ENCODE results near the gene HTRA2.

Gene HTRA2

GRCh38 chr2:74512744-74513604 lies 16.8 kb upstream of the HTRA2 start:
- Histone ChIP-seq H3K4me3 (ENCODE audit: low read depth, low read length) (peak overlapping the region; percentile 57), H3K9ac (ENCODE audit: low read length) (no peak overlapping the region), H3K36me3 (ENCODE audit: control insufficient read depth, insufficient read depth, low read length) (no peaks in the 10 kb centered on the region)

GRCh38 chr2:74513605-74514367 lies 15.9 kb upstream of the HTRA2 start:
- H3K4me1 ChIP-seq (ENCODE audit: control insufficient read depth, insufficient read depth, low read length) = peaks cover 20% of the 10 kb centered on the region
- no peak overlapping the region for H3K9ac ChIP-seq (ENCODE audit: low read length)
- H3K36me3 ChIP-seq (ENCODE audit: control insufficient read depth, insufficient read depth, low read length) = no peaks in the 10 kb centered on the region
- peaks cover 3% of the 10 kb centered on the region; the same call in 1 of the 2 replicates for H3K9me3 ChIP-seq (ENCODE audit: control insufficient read depth, insufficient read depth, low read depth, low read length)
- peaks cover 99% of the 10 kb centered on the region for H3K27me3 ChIP-seq (ENCODE audit: control insufficient read depth, insufficient read depth, low read length)
- peak overlapping the region; percentile 57 for H3K4me3 ChIP-seq (ENCODE audit: low read depth, low read length)
- H3K27ac ChIP-seq (ENCODE audit: low read depth, low read length) = no peak overlapping the region

More at GRCh38 chr2:74512744-74513604, 16.8 kb upstream of the HTRA2 start:
- Histone ChIP-seq H3K27me3 (ENCODE audit: control insufficient read depth, insufficient read depth, low read length) (peaks cover 95% of the 10 kb centered on the region), H3K4me1 (ENCODE audit: control insufficient read depth, insufficient read depth, low read length) (peaks cover 25% of the 10 kb centered on the region), H3K27ac (ENCODE audit: low read depth, low read length) (no peak overlapping the region), H3K9me3 (ENCODE audit: control insufficient read depth, insufficient read depth, low read depth, low read length) (peaks cover 3% of the 10 kb centered on the region; the same call in 1 of the 2 replicates)

GRCh38 chr2:74514368-74515270 lies 15.1 kb upstream of the HTRA2 start, which contains the start of gene TLX2:
Gene TLX2, plus strand, starts transcription at chr2:74514450. Its CDS starts 357 bp downstream, at chr2:74514807.
- Histone ChIP-seq H3K27ac (ENCODE audit: low read depth, low read length) (no peak within 1 kb of the TSS), H3K4me3 (ENCODE audit: low read depth, low read length) (peak within 1 kb of the TSS; percentile 57), H3K4me1 (ENCODE audit: control insufficient read depth, insufficient read depth, low read length) (peaks cover 20% of the 10 kb centered on the region), H3K9me3 (ENCODE audit: control insufficient read depth, insufficient read depth, low read depth, low read length) (peaks cover 3% of the 10 kb centered on the region; the same call in 1 of the 2 replicates), H3K27me3 (ENCODE audit: control insufficient read depth, insufficient read depth, low read length) (peaks cover 100% of the 10 kb centered on the region), H3K9ac (ENCODE audit: low read length) (no peak within 1 kb of the TSS), H3K36me3 (ENCODE audit: control insufficient read depth, insufficient read depth, low read length) (no peaks in the 10 kb centered on the region)

GRCh38 chr2:74515271-74515980 lies 14.3 kb upstream of the HTRA2 start:
- Histone ChIP-seq H3K36me3 (ENCODE audit: control insufficient read depth, insufficient read depth, low read length) (no peaks in the 10 kb centered on the region), H3K4me3 (ENCODE audit: low read depth, low read length) (peak overlapping the region; percentile 57), H3K27me3 (ENCODE audit: control insufficient read depth, insufficient read depth, low read length) (peaks cover 100% of the 10 kb centered on the region)

GRCh38 chr2:74515981-74516633 lies 13.6 kb upstream of the HTRA2 start:
- Histone ChIP-seq H3K36me3 (ENCODE audit: control insufficient read depth, insufficient read depth, low read length) (no peaks in the 10 kb centered on the region), H3K9ac (ENCODE audit: low read length) (no peak overlapping the region), H3K27ac (ENCODE audit: low read depth, low read length) (no peak overlapping the region), H3K4me1 (ENCODE audit: control insufficient read depth, insufficient read depth, low read length) (peaks cover 20% of the 10 kb centered on the region), H3K9me3 (ENCODE audit: control insufficient read depth, insufficient read depth, low read depth, low read length) (peaks cover 3% of the 10 kb centered on the region; the same call in 1 of the 2 replicates), H3K4me3 (ENCODE audit: low read depth, low read length) (peak overlapping the region; percentile 57), H3K27me3 (ENCODE audit: control insufficient read depth, insufficient read depth, low read length) (peaks cover 98% of the 10 kb centered on the region)

More at GRCh38 chr2:74515271-74515980, 14.3 kb upstream of the HTRA2 start:
- no peak overlapping the region for H3K27ac ChIP-seq (ENCODE audit: low read depth, low read length)
- peaks cover 20% of the 10 kb centered on the region for H3K4me1 ChIP-seq (ENCODE audit: control insufficient read depth, insufficient read depth, low read length)
- H3K9ac ChIP-seq (ENCODE audit: low read length) = no peak overlapping the region
- peaks cover 3% of the 10 kb centered on the region; the same call in 1 of the 2 replicates for H3K9me3 ChIP-seq (ENCODE audit: control insufficient read depth, insufficient read depth, low read depth, low read length)

GRCh38 chr2:74516650-74517049 lies 13.1 kb upstream of the HTRA2 start:
- no peaks in the 10 kb centered on the region for H3K36me3 ChIP-seq (ENCODE audit: control insufficient read depth, insufficient read depth, low read length)
- H3K27me3 ChIP-seq (ENCODE audit: control insufficient read depth, insufficient read depth, low read length) = peaks cover 98% of the 10 kb centered on the region

GRCh38 chr2:74522516-74522915 lies 7.2 kb upstream of the HTRA2 start:
- Histone ChIP-seq H3K4me3 (ENCODE audit: low read depth, low read length) (no peak overlapping the region), H3K27ac (ENCODE audit: low read depth, low read length) (no peak overlapping the region), H3K9ac (ENCODE audit: low read length) (no peak overlapping the region), H3K36me3 (ENCODE audit: control insufficient read depth, insufficient read depth, low read length) (peaks cover 18% of the 10 kb centered on the region), H3K27me3 (ENCODE audit: control insufficient read depth, insufficient read depth, low read length) (peaks cover 56% of the 10 kb centered on the region), H3K9me3 (ENCODE audit: control insufficient read depth, insufficient read depth, low read depth, low read length) (no peaks in the 10 kb centered on the region), H3K4me1 (ENCODE audit: control insufficient read depth, insufficient read depth, low read length) (peaks cover 3% of the 10 kb centered on the region; the same call in 1 of the 2 replicates)

More at GRCh38 chr2:74516650-74517049, 13.1 kb upstream of the HTRA2 start:
- peaks cover 3% of the 10 kb centered on the region; the same call in 1 of the 2 replicates for H3K9me3 ChIP-seq (ENCODE audit: control insufficient read depth, insufficient read depth, low read depth, low read length)
- H3K27ac ChIP-seq (ENCODE audit: low read depth, low read length) = no peak overlapping the region
- H3K4me1 ChIP-seq (ENCODE audit: control insufficient read depth, insufficient read depth, low read length) = peaks cover 20% of the 10 kb centered on the region
- H3K9ac ChIP-seq (ENCODE audit: low read length) = no peak overlapping the region
- H3K4me3 ChIP-seq (ENCODE audit: low read depth, low read length) = no peak overlapping the region; the same call in 1 of the 2 replicates

GRCh38 chr2:74524005-74524404 lies 5.7 kb upstream of the HTRA2 start:
- no peak overlapping the region for H3K4me3 ChIP-seq (ENCODE audit: low read depth, low read length)
- H3K36me3 ChIP-seq (ENCODE audit: control insufficient read depth, insufficient read depth, low read length) = peaks cover 27% of the 10 kb centered on the region
- H3K27me3 ChIP-seq (ENCODE audit: control insufficient read depth, insufficient read depth, low read length) = peaks cover 42% of the 10 kb centered on the region
- no peak overlapping the region for H3K9ac ChIP-seq (ENCODE audit: low read length)
- H3K9me3 ChIP-seq (ENCODE audit: control insufficient read depth, insufficient read depth, low read depth, low read length) = no peaks in the 10 kb centered on the region
- no peak overlapping the region for H3K27ac ChIP-seq (ENCODE audit: low read depth, low read length)
- H3K4me1 ChIP-seq (ENCODE audit: control insufficient read depth, insufficient read depth, low read length) = peaks cover 7% of the 10 kb centered on the region

- Histone ChIP-seq H3K9ac (ENCODE audit: low read length) (no peak overlapping the region), H3K4me3 (ENCODE audit: low read depth, low read length) (no peak overlapping the region), H3K9me3 (ENCODE audit: control insufficient read depth, insufficient read depth, low read depth, low read length) (no peaks in the 10 kb centered on the region), H3K27ac (ENCODE audit: low read depth, low read length) (no peak overlapping the region), H3K27me3 (ENCODE audit: control insufficient read depth, insufficient read depth, low read length) (peaks cover 30% of the 10 kb centered on the region), H3K36me3 (ENCODE audit: control insufficient read depth, insufficient read depth, low read length) (peaks cover 27% of the 10 kb centered on the region), H3K4me1 (ENCODE audit: control insufficient read depth, insufficient read depth, low read length) (peaks cover 7% of the 10 kb centered on the region)
Observed at GRCh38 chr2:74524955-74525716, 4.6 kb upstream of the HTRA2 start.
